Measurements from ENCODE around the gene DENND1B. TPM values are rescaled to one million over a fixed set of nuclear protein-coding genes. Genes with fewer than 3 reads are reported as not detected.

The DENND1B gene
- polyA plus RNA-seq, 1 donor from 2014 or later = 12.4 TPM

GRCh38 chr1:197604302-197604701, 171.0 kb downstream of the DENND1B start:
- Histone ChIP-seq H3K4me3 (ENCODE audit: low read length) (no peak overlapping the region), H3K9me2 (ENCODE audit: insufficient read depth, low read length) (no peaks in the 10 kb centered on the region), H3K27ac (ENCODE audit: low read length) (no peak overlapping the region), H4K20me1 (ENCODE audit: insufficient read depth) (no peaks in the 10 kb centered on the region), H3K9me3 (ENCODE audit: low read length) (no peaks in the 10 kb centered on the region), H3K36me3 (ENCODE audit: insufficient read depth, low read length) (no peaks in the 10 kb centered on the region), H3K4me2 (ENCODE audit: low read length) (no peak overlapping the region), H3K27me3 (ENCODE audit: insufficient read depth, low read depth, low read length) (no peaks in the 10 kb centered on the region), H3K79me2 (replicated peaks; ENCODE audit: insufficient read depth, low read length) (no peaks in the 10 kb centered on the region), H2AFZ (ENCODE audit: low read depth, low read length) (no peak overlapping the region), H3F3A (ENCODE audit: insufficient read depth, low read length, poor library complexity, severe bottlenecking) (no peaks in the 10 kb centered on the region), H3K9ac (ENCODE audit: low read length) (no peak overlapping the region)
- TF ChIP-seq EZH2 (IDR thresholded peaks at IDR 0.05; ENCODE audit: borderline replicate concordance, insufficient read depth, low read length, poor library complexity, severe bottlenecking) (no peak), POLR2AphosphoS5 (IDR thresholded peaks at IDR 0.05) (no peak), SMC3 (conservative IDR thresholded peaks at IDR 0.05; ENCODE audit: poor library complexity) (no peak), TAF1 (IDR thresholded peaks at IDR 0.05; ENCODE audit: low read depth) (no peak), MXI1 (conservative IDR thresholded peaks at IDR 0.05; ENCODE audit: poor library complexity, severe bottlenecking) (no peak), RAD21 (conservative IDR thresholded peaks at IDR 0.05) (no peak)

- Histone ChIP-seq H3K9me2 (ENCODE audit: insufficient read depth, low read length) (no peaks in the 10 kb centered on the region), H3K27ac (ENCODE audit: low read length) (no peak overlapping the region), H3F3A (ENCODE audit: insufficient read depth, low read length, poor library complexity, severe bottlenecking) (no peaks in the 10 kb centered on the region), H3K36me3 (ENCODE audit: insufficient read depth, low read length) (no peaks in the 10 kb centered on the region), H3K79me2 (replicated peaks; ENCODE audit: insufficient read depth, low read length) (no peaks in the 10 kb centered on the region), H3K4me2 (ENCODE audit: low read length) (no peak overlapping the region), H2AFZ (ENCODE audit: low read depth, low read length) (no peak overlapping the region), H3K27me3 (ENCODE audit: insufficient read depth, low read depth, low read length) (no peaks in the 10 kb centered on the region), H3K9ac (ENCODE audit: low read length) (no peak overlapping the region), H4K20me1 (ENCODE audit: insufficient read depth) (no peaks in the 10 kb centered on the region), H3K4me3 (ENCODE audit: low read length) (no peak overlapping the region), H3K9me3 (ENCODE audit: low read length) (no peaks in the 10 kb centered on the region)
- no peak for TF ChIP-seq TAF1 (IDR thresholded peaks at IDR 0.05; ENCODE audit: low read depth)
- TF ChIP-seq EZH2 (IDR thresholded peaks at IDR 0.05; ENCODE audit: borderline replicate concordance, insufficient read depth, low read length, poor library complexity, severe bottlenecking) = no peak
- no peak for TF ChIP-seq CTCF (IDR thresholded peaks at IDR 0.05; ENCODE audit: poor library complexity, severe bottlenecking)
- TF ChIP-seq MXI1 (conservative IDR thresholded peaks at IDR 0.05; ENCODE audit: poor library complexity, severe bottlenecking) = no peak
- no peak for TF ChIP-seq POLR2AphosphoS5 (IDR thresholded peaks at IDR 0.05)
- TF ChIP-seq REST (IDR thresholded peaks at IDR 0.05; ENCODE audit: borderline replicate concordance) = no peak
- no peak for TF ChIP-seq EP300 (conservative IDR thresholded peaks at IDR 0.05; ENCODE audit: poor library complexity, severe bottlenecking)
- TF ChIP-seq RAD21 (conservative IDR thresholded peaks at IDR 0.05) = no peak
- no peak for TF ChIP-seq SMC3 (conservative IDR thresholded peaks at IDR 0.05; ENCODE audit: poor library complexity)
Observed at GRCh38 chr1:197600751-197601150, 174.5 kb downstream of the DENND1B start.

Measured in neural cell (in vitro differentiated cells).